Neural progenitor cell (in vitro differentiated cells): ENCODE results near the gene GALK1. TPM values are rescaled to one million over a fixed set of nuclear protein-coding genes. Genes with fewer than 3 reads are reported as not detected.
A peak's percentile ranks its signal among the peaks of the same experiment; 100 is the strongest.

Experiments used
- DNase-seq: peaks from one replicate; pipeline ENCODE4 v3.0.0-alpha.2; 2016; ENCODE audit warnings: low spot score
- H2AFZ ChIP-seq: fragments of 200-600 bp; sonication (generic); replicated peaks from 2 replicates; pipeline ENCODE4 v1.6.1; 2016; ENCODE audit warnings: antibody characterized with exemption
- H3F3A ChIP-seq: fragments of 200-600 bp; sonication (generic); 2 replicates; pipeline ENCODE4 v1.6.1; 2016; ENCODE audit warnings: antibody characterized with exemption, low read depth
- H3K27ac ChIP-seq: fragments of 200-600 bp; sonication (generic); 2 replicates; pipeline ENCODE4 v1.5.1; 2016; ENCODE audit warnings: mild to moderate bottlenecking
- H3K27me3 ChIP-seq: fragments of 200-600 bp; sonication (generic); 2 replicates; pipeline ENCODE4 v1.6.1; 2016; ENCODE audit warnings: mild to moderate bottlenecking, moderate library complexity
- H3K36me3 ChIP-seq: fragments of 200-600 bp; sonication (generic); 2 replicates; pipeline ENCODE4 v1.5.1; 2016
- H3K4me1 ChIP-seq: fragments of 200-600 bp; sonication (generic); 2 replicates; pipeline ENCODE4 v1.6.1; 2016; ENCODE audit warnings: mixed run types
- H3K4me2 ChIP-seq: fragments of 200-600 bp; sonication (generic); 2 replicates; pipeline ENCODE4 v1.6.1; 2016
- H3K4me3 ChIP-seq: fragments of 200-600 bp; sonication (generic); 2 replicates; pipeline ENCODE4 v1.5.1; 2016
- H3K79me2 ChIP-seq: fragments of 200-600 bp; sonication (generic); 2 replicates; pipeline ENCODE4 v1.6.1; 2016; ENCODE audit warnings: low read depth
- H3K9ac ChIP-seq: fragments of 200-600 bp; sonication (generic); 2 replicates; pipeline ENCODE4 v1.6.1; 2016
- H3K9me3 ChIP-seq: fragments of 200-600 bp; sonication (generic); 2 replicates; pipeline ENCODE4 v1.5.1; 2016; ENCODE audit warnings: low read depth
- H4K20me1 ChIP-seq: fragments of 200-600 bp; sonication (generic); 2 replicates; pipeline ENCODE4 v1.6.1; 2016; ENCODE audit warnings: low read depth
- H3K27ac Mint-ChIP-seq: 3 replicates; pipeline ENCODE4 v1.8.0; 2021; ENCODE audit warnings: mixed read lengths
- H3K27me3 Mint-ChIP-seq: 2 replicates; pipeline ENCODE4 v1.8.0; 2022; ENCODE audit warnings: low read depth, mild to moderate bottlenecking, inconsistent platforms, moderate library complexity, mixed read lengths; ENCODE audit not compliant: insufficient read depth
- H3K36me3 Mint-ChIP-seq: 3 replicates; pipeline ENCODE4 v1.8.0; 2021; ENCODE audit warnings: mixed read lengths
- H3K4me1 Mint-ChIP-seq: 3 replicates; pipeline ENCODE4 v1.8.0; 2021; ENCODE audit warnings: mixed read lengths
- H3K4me3 Mint-ChIP-seq: 3 replicates; pipeline ENCODE4 v1.8.0; 2021; ENCODE audit warnings: mild to moderate bottlenecking, moderate library complexity, mixed read lengths
- H3K9me3 Mint-ChIP-seq: 3 replicates; pipeline ENCODE4 v1.8.0; 2020; ENCODE audit warnings: mixed read lengths
- CTCF ChIP-seq: fragments of 200-600 bp; sonication (generic); IDR thresholded peaks from 2 replicates; pipeline ENCODE4 v1.5.1; 2017; ENCODE audit warnings: antibody characterized with exemption, mild to moderate bottlenecking
- EZH2 ChIP-seq: fragments of 200-600 bp; sonication (generic); IDR thresholded peaks from 2 replicates; pipeline ENCODE4 v1.6.1; 2017; ENCODE audit warnings: antibody characterized with exemption, mild to moderate bottlenecking, moderate library complexity
- EZH2phosphoT487 ChIP-seq: fragments of 200-600 bp; sonication (generic); IDR thresholded peaks from 2 replicates; pipeline ENCODE4 v1.6.1; 2017; ENCODE audit warnings: antibody characterized with exemption
- total RNA-seq: library from RNA; depleted of rRNA; stranded (reverse); fragments of >200 nt; gene quantifications from 2 replicates; pipeline ENCODE4 v1.2.3, GENCODE V29; 2015; ENCODE audit warnings: low replicate concordance

GALK1 gene
- total RNA-seq, 1 donor from 2014 or later: 6.5 TPM

- peaks cover 40% of the 10 kb centered on the region for H4K20me1 ChIP-seq
- no peaks in the 10 kb centered on the region for H3K36me3 ChIP-seq
- no peaks in the 10 kb centered on the region for H3K9me3 Mint-ChIP-seq
- no peak overlapping the region for H3K9ac ChIP-seq
- H2AFZ ChIP-seq: no peak overlapping the region
- no peaks in the 10 kb centered on the region for H3K4me1 ChIP-seq
- H3K9me3 ChIP-seq: no peaks in the 10 kb centered on the region
- no peaks in the 10 kb centered on the region for H3K27me3 Mint-ChIP-seq
- no peak overlapping the region for H3K4me2 ChIP-seq
- no peaks in the 10 kb centered on the region for H3K27me3 ChIP-seq
- H3K4me3 Mint-ChIP-seq: no peak overlapping the region
- peaks cover 27% of the 10 kb centered on the region for H3K79me2 ChIP-seq
- no peaks in the 10 kb centered on the region for H3F3A ChIP-seq
- no peak overlapping the region for H3K27ac Mint-ChIP-seq
- TF ChIP-seq CTCF (no peak), EZH2 (no peak), EZH2phosphoT487 (no peak)
- H3K4me1 Mint-ChIP-seq: no peaks in the 10 kb centered on the region
- no peak overlapping the region for H3K27ac ChIP-seq
- no peak overlapping the region for H3K4me3 ChIP-seq
- no peak for DNase-seq
- H3K36me3 Mint-ChIP-seq: peaks cover 9% of the 10 kb centered on the region
These were observed 44.7 kb upstream of the GALK1 start for GRCh38 chr17:75809631-75810111.

DNA sequence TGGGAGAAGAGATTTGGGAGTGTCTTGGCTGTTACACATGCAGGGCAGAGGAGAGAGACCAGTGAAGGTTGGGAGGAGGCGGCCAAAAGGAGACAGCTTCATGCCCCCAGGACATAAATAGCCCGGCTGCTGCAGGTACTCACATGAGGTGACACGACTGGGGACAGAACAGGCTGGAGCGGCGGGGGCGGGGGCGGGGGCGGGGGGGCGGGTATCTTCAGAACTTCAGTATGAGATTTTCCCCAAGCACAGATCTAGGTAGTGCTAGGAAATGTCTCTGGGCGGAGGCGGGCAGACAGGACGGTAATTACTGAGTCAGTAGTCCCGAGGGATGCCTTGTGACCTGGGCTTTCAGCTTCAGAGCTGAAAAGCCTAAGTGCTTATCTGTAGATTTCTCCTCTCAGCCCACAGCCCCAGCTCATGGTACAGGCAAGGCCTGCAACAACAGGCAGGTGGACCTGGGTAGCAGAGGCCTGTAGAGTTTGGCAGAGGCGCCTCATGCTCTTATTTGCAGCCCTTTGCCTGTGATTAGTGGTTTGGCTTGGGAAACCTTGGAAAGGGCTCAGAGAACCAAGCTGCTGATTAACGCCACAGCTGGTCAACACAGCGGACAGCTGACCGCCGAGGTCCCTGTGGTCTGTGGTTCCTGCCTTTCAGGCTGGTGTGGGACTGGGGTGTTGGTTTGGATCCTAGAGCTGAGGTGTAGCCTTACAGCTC, 44.1 kb upstream of the GALK1 start:
- TF ChIP-seq EZH2phosphoT487: no peak
- TF ChIP-seq CTCF: no peak
- TF ChIP-seq EZH2: no peak
- H3K27me3 ChIP-seq: no peaks in the 10 kb centered on the region
- Mint-ChIP-seq H3K27ac (no peak overlapping the region), H3K4me1 (no peaks in the 10 kb centered on the region), H3K4me3 (peak overlapping the region; percentile 28), H3K27me3 (no peaks in the 10 kb centered on the region), H3K36me3 (peaks cover 7% of the 10 kb centered on the region), H3K9me3 (no peaks in the 10 kb centered on the region)
- peaks cover 33% of the 10 kb centered on the region for H3K79me2 ChIP-seq
- H3K9ac ChIP-seq: no peak overlapping the region
- no peak for DNase-seq
- H3K4me3 ChIP-seq: no peak overlapping the region
- no peak overlapping the region for H2AFZ ChIP-seq
- H4K20me1 ChIP-seq: peaks cover 44% of the 10 kb centered on the region
- H3K36me3 ChIP-seq: no peaks in the 10 kb centered on the region
- peak overlapping the region; percentile 29 for H3K27ac ChIP-seq
- no peak overlapping the region for H3K4me2 ChIP-seq
- H3K4me1 ChIP-seq: no peaks in the 10 kb centered on the region
- no peaks in the 10 kb centered on the region for H3F3A ChIP-seq
- H3K9me3 ChIP-seq: no peaks in the 10 kb centered on the region

GRCh38 chr17:75808549-75808904, 43.5 kb upstream of the GALK1 start:
- Mint-ChIP-seq H3K9me3 (no peaks in the 10 kb centered on the region), H3K27ac (no peak overlapping the region)
- no peak overlapping the region for H3K4me2 ChIP-seq

More at GRCh38 chr17:75808549-75808904, 43.5 kb upstream of the GALK1 start:
- peaks cover 6% of the 10 kb centered on the region for H3K36me3 Mint-ChIP-seq
- no peaks in the 10 kb centered on the region for H3K4me1 Mint-ChIP-seq
- no peaks in the 10 kb centered on the region for H3F3A ChIP-seq
- no peak for DNase-seq
- no peaks in the 10 kb centered on the region for H3K27me3 ChIP-seq
- no peak overlapping the region for H3K27ac ChIP-seq
- no peaks in the 10 kb centered on the region for H3K27me3 Mint-ChIP-seq
- peaks cover 49% of the 10 kb centered on the region for H4K20me1 ChIP-seq
- no peaks in the 10 kb centered on the region for H3K9me3 ChIP-seq
- TF ChIP-seq EZH2phosphoT487 (no peak), CTCF (no peak), EZH2 (no peak)
- no peak overlapping the region for H2AFZ ChIP-seq
- peaks cover 38% of the 10 kb centered on the region for H3K79me2 ChIP-seq
- H3K36me3 ChIP-seq: no peaks in the 10 kb centered on the region
- H3K9ac ChIP-seq: peak overlapping the region; percentile 13
- no peak overlapping the region for H3K4me3 ChIP-seq
- peak overlapping the region; percentile 28 for H3K4me3 Mint-ChIP-seq
- no peaks in the 10 kb centered on the region for H3K4me1 ChIP-seq
